Measurements from ENCODE around the gene BICDL1. TPM values are rescaled to one million over a fixed set of nuclear protein-coding genes. Genes with fewer than 3 reads are reported as not detected.

The BICDL1 gene
- total and polyA plus RNA-seq, 7 donors, result 0.16 to 13.1 (median 1.4) TPM

DNA sequence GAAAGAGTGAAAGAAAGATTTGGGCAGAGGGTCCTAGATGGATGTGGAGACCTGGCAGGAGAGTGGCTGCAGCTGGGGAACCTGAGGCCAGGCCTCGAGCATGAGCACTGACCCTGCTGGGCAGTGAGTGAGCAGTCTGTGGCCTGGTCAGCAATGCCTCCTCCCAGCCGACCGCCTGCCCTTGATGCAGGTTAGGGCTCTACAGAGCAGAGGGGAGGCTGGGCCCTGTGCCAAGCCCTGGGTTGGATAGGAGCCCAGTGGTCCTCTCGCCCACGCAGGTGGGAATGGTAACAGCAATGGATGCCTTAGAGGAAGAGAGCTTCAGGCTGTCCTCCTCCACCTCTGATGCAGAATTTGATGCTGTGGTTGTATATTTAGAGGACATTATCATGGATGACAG lies 67.7 kb downstream of the BICDL1 start:
- 80 to 87% methylated on average over 5 of the region's 5 CpGs for WGBS, 2 donors

DNA sequence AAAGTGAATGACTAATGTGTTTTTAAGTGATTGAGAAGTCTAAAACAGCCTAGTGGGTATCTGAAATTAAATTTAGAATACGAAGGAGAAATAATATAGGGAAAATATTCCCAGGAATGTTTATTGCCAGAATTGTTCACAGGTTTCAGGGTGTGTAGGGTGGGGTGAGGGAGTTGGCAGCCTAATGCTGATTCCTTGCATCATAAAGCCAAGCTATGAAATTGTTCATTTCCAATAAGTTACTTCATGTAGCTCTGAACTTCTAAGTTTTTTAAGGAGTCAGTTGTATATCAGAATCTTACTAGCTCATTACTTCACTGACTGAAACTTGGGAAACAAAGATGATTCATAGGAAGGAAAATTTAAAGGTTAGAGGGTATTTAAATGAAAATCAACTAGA lies 71.2 kb downstream of the BICDL1 start:
- Histone ChIP-seq H3K27ac (no peak overlapping the region), H3K27me3 (peaks cover 0 to 4% (median 0%) of the 10 kb centered on the region in 3 donors), H3K4me3 (no peak overlapping the region), H3K4me1 (no peaks in the 10 kb centered on the region), H3K9me3 (no peaks in the 10 kb centered on the region), H3K36me3 (no peaks in the 10 kb centered on the region)
- DNase-seq, result no peak
- 22 to 69% methylated on average over 1 of the region's 1 CpG for WGBS, 2 donors
- intact Hi-C loops (cut with DNase I), result no loop called here
- TF ChIP-seq POLR2A (IDR thresholded peaks at IDR 0.05) (no peak), EP300 (IDR thresholded peaks at IDR 0.05) (no peak), POLR2AphosphoS5 (IDR thresholded peaks at IDR 0.05) (no peak)
- TF ChIP-seq, protein P1, sequence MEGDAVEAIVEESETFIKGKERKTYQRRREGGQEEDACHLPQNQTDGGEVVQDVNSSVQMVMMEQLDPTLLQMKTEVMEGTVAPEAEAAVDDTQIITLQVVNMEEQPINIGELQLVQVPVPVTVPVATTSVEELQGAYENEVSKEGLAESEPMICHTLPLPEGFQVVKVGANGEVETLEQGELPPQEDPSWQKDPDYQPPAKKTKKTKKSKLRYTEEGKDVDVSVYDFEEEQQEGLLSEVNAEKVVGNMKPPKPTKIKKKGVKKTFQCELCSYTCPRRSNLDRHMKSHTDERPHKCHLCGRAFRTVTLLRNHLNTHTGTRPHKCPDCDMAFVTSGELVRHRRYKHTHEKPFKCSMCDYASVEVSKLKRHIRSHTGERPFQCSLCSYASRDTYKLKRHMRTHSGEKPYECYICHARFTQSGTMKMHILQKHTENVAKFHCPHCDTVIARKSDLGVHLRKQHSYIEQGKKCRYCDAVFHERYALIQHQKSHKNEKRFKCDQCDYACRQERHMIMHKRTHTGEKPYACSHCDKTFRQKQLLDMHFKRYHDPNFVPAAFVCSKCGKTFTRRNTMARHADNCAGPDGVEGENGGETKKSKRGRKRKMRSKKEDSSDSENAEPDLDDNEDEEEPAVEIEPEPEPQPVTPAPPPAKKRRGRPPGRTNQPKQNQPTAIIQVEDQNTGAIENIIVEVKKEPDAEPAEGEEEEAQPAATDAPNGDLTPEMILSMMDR (IDR thresholded peaks at IDR 0.05), result no peak

More for the DNA sequence above, 67.7 kb downstream of the BICDL1 start:
- H3K4me1 ChIP-seq, result no peaks in the 10 kb centered on the region
- H3K4me3 ChIP-seq, result no peak overlapping the region
- intact Hi-C loops (cut with DNase I), result no loop called here
- no peaks in the 10 kb centered on the region for H3K36me3 ChIP-seq
- DNase-seq, result no peak
- no peak for TF ChIP-seq POLR2A (IDR thresholded peaks at IDR 0.05)
- TF ChIP-seq, protein P1 (IDR thresholded peaks at IDR 0.05), result no peak
- H3K27me3 ChIP-seq, result no peaks in the 10 kb centered on the region
- no peak overlapping the region for H3K27ac ChIP-seq
- no peaks in the 10 kb centered on the region for H3K9me3 ChIP-seq

DNA sequence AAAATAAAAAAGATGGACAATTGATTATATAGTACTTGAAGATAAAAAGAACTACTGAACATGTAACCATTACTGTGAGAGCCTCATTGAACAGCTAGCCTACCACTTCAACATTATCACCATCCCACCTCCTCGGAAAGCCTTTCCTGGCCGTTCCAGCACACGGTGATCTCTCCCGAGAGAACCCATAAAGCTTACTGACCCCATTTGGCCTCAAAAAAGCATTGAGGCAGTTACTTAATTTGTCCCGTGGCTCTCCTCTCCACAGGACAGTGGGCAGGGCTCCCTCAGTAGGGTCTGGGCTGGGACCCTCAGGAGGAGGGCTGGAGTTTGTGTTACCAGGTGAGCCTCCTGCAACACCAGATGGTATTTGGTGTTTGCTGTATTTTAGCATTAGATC lies 71.7 kb downstream of the BICDL1 start:
- Histone ChIP-seq H3K4me3 (no peak overlapping the region), H3K36me3 (no peaks in the 10 kb centered on the region), H3K9me3 (no peaks in the 10 kb centered on the region), H3K27ac (no peak overlapping the region), H3K27me3 (peaks cover 0 to 4% (median 0%) of the 10 kb centered on the region in 3 donors), H3K4me1 (no peaks in the 10 kb centered on the region)
- no peak for DNase-seq
- TF ChIP-seq EP300 (IDR thresholded peaks at IDR 0.05) (no peak), POLR2A (IDR thresholded peaks at IDR 0.05) (no peak), POLR2AphosphoS5 (IDR thresholded peaks at IDR 0.05) (no peak)
- TF ChIP-seq, protein P1 (IDR thresholded peaks at IDR 0.05), result no peak
- 68 to 86% methylated on average over 5 of the region's 5 CpGs for WGBS, 2 donors
- intact Hi-C loops (cut with DNase I), result no loop called here

DNA sequence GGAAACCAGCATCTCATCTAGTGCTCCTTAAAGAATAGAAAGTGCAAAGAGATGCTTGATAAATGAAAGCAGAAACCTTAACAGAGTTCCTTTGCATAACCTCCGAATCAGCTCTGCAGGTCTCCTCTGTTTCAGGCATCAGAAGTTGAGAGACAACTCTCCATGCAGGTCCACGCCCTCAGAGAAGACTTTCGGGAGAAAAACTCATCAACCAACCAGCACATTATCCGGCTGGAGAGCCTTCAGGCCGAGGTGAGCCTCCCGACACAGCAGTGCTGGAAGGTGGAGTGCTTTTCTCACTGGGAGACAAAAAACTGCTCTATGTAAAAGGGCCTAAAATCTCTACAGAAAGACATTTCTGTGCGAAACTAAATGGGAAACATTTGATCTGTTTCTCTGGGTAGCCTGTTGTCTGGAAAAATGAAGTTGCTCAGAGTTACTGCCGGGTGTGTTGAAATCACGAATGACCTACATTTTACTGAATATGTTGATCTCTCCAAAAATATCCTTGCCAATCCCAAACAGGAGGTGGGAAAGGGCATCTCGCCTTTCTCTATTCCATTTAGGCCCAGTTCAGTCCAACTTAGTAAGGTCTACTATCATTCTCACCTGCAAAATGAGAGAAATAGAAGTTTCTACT lies 72.7 kb downstream of the BICDL1 start:
- Histone ChIP-seq H3K36me3 (no peaks in the 10 kb centered on the region), H3K9me3 (no peaks in the 10 kb centered on the region), H3K4me1 (no peaks in the 10 kb centered on the region), H3K27me3 (peaks cover 0 to 4% (median 0%) of the 10 kb centered on the region in 3 donors), H3K27ac (no peak overlapping the region), H3K4me3 (no peak overlapping the region)
- intact Hi-C loops (cut with DNase I), result no loop called here
- no peak for DNase-seq
- WGBS, 2 donors, result 93% methylated on average over 10 of the region's 10 CpGs
- TF ChIP-seq POLR2AphosphoS5 (IDR thresholded peaks at IDR 0.05) (no peak), EP300 (IDR thresholded peaks at IDR 0.05) (no peak)
- TF ChIP-seq, protein P1 (IDR thresholded peaks at IDR 0.05), result no peak
